Endothelial cell (in vitro differentiated cells): Measurements from ENCODE around the gene CTXND1. TPM values are rescaled to one million over a fixed set of nuclear protein-coding genes. Genes with fewer than 3 reads are reported as not detected.

Experiments
- DNase-seq: peaks from one replicate; pipeline ENCODE4 v3.0.0; 2021; ENCODE audit warnings: low spot score
- H3K27ac Mint-ChIP-seq: one replicate; pipeline ENCODE4 v1.8.0; 2021; ENCODE audit warnings: mixed read lengths, inconsistent platforms; ENCODE audit not compliant: unreplicated experiment
- H3K27me3 Mint-ChIP-seq: one replicate; pipeline ENCODE4 v1.8.0; 2021; ENCODE audit warnings: mild to moderate bottlenecking, moderate library complexity, mixed read lengths, inconsistent platforms; ENCODE audit not compliant: unreplicated experiment
- H3K36me3 Mint-ChIP-seq: one replicate; pipeline ENCODE4 v1.8.0; 2021; ENCODE audit warnings: mild to moderate bottlenecking, low read depth, mixed read lengths, inconsistent platforms; ENCODE audit not compliant: unreplicated experiment
- H3K4me1 Mint-ChIP-seq: one replicate; pipeline ENCODE4 v1.8.0; 2021; ENCODE audit warnings: mild to moderate bottlenecking, mixed read lengths, inconsistent platforms; ENCODE audit not compliant: unreplicated experiment
- H3K4me3 Mint-ChIP-seq: one replicate; pipeline ENCODE4 v1.8.0; 2021; ENCODE audit warnings: mild to moderate bottlenecking, mixed read lengths, inconsistent platforms; ENCODE audit not compliant: unreplicated experiment
- H3K9me3 Mint-ChIP-seq: one replicate; pipeline ENCODE4 v1.8.0; 2021; ENCODE audit warnings: mixed read lengths, inconsistent platforms; ENCODE audit not compliant: unreplicated experiment
- total RNA-seq: library from RNA; stranded (reverse); fragmentation: NEBNext Ultra II Directional; extraction: Animal tissue kit (Norgen Biotek cat#: 25700); gene quantifications from one replicate; pipeline ENCODE4 v1.2.1, GENCODE V29; 2021; ENCODE audit not compliant: unreplicated experiment
- TF ChIP-seq, protein P1 (sequence below): fragments of 200-600 bp; sonication (generic); IDR thresholded peaks from one replicate; pipeline ENCODE4 v1.5.0; 2021; ENCODE audit warnings: antibody characterized with exemption; ENCODE audit not compliant: unreplicated experiment

CTXND1 gene
- total RNA-seq, 1 donor from 2014 or later: 0.03 TPM

DNA sequence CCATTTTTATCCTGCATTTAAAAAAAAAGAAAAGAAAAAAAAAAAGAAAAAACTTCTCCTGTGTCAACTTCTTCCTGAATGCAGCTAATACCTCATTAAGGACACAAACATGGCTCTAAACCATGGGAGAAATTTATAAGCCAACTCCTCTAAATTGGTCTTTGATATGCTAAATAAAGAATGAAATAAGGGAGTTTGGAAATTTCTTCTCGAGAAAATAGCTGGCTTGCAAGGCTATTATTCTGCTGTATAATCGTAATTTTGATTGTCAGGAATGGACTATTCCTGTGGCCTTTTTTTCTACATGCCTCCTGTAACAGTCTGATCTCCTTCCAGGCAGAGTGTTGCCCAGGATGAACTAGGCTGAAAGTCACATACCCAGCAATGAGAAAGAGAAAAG lies 20.6 kb downstream of the CTXND1 start:
- no peak for DNase-seq
- no peaks in the 10 kb centered on the region for H3K4me1 Mint-ChIP-seq
- H3K4me3 Mint-ChIP-seq: no peak overlapping the region
- H3K27me3 Mint-ChIP-seq: no peaks in the 10 kb centered on the region
- no peaks in the 10 kb centered on the region for H3K36me3 Mint-ChIP-seq
- TF ChIP-seq, protein P1, sequence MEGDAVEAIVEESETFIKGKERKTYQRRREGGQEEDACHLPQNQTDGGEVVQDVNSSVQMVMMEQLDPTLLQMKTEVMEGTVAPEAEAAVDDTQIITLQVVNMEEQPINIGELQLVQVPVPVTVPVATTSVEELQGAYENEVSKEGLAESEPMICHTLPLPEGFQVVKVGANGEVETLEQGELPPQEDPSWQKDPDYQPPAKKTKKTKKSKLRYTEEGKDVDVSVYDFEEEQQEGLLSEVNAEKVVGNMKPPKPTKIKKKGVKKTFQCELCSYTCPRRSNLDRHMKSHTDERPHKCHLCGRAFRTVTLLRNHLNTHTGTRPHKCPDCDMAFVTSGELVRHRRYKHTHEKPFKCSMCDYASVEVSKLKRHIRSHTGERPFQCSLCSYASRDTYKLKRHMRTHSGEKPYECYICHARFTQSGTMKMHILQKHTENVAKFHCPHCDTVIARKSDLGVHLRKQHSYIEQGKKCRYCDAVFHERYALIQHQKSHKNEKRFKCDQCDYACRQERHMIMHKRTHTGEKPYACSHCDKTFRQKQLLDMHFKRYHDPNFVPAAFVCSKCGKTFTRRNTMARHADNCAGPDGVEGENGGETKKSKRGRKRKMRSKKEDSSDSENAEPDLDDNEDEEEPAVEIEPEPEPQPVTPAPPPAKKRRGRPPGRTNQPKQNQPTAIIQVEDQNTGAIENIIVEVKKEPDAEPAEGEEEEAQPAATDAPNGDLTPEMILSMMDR: no peak
- no peak overlapping the region for H3K27ac Mint-ChIP-seq
- H3K9me3 Mint-ChIP-seq: no peaks in the 10 kb centered on the region

DNA sequence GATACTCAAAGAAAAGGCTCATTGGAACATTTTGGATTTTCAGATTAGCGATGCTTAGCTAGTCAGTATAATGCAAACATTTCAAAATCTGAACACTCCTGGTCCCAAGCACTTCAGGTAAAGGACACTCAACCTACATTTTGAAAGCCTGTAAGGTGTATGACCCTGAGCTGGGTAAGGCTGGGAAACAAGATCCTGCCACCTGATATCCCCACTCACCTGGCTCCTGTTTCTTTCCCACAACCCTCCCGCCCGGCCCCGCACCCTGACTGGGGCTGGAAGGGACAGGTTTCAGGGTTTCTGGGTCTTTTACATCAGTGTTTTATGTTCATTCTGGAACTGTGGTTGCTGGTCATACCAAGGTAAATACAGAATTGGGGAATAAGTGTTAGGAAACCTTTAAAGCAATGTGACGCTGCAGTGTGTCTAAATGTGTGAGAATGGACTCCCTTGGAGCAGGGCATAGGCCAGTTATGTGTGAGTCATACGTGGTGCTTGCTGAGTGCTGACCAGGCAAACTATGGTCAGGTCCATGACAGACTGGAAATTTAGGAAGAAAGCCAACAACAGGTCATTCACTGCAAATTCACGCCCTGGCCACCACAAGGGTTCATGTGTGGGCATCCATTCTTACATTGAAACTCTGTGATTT lies 22.9 kb downstream of the CTXND1 start:
- H3K27ac Mint-ChIP-seq: no peak overlapping the region
- TF ChIP-seq, protein P1: no peak
- H3K4me1 Mint-ChIP-seq: no peaks in the 10 kb centered on the region
- DNase-seq: no peak
- no peak overlapping the region for H3K4me3 Mint-ChIP-seq
- no peaks in the 10 kb centered on the region for H3K9me3 Mint-ChIP-seq
- H3K36me3 Mint-ChIP-seq: no peaks in the 10 kb centered on the region
- H3K27me3 Mint-ChIP-seq: no peaks in the 10 kb centered on the region

DNA sequence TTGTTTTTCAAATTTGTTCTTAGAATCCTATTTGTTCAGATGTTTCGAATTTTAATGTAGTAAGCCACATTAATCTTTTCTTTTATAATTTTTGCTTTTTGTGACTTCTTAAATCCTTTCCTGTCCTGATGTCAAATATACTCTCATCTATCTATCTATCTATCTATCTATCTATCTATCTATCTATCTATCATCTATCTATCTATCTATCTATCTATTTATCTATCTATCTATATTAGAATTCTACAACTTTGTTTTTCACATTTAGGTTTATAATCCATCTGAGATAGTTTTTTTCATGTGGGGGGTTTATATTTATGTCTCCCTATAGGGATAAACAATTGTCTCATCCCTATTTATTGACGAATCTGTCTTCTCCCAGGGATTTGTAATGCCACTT lies 32.1 kb downstream of the CTXND1 start:
- DNase-seq: no peak
- Mint-ChIP-seq H3K36me3 (no peaks in the 10 kb centered on the region), H3K27ac (no peak overlapping the region), H3K4me3 (no peak overlapping the region), H3K27me3 (no peaks in the 10 kb centered on the region), H3K9me3 (no peaks in the 10 kb centered on the region), H3K4me1 (no peaks in the 10 kb centered on the region)
- TF ChIP-seq, protein P1: no peak

DNA sequence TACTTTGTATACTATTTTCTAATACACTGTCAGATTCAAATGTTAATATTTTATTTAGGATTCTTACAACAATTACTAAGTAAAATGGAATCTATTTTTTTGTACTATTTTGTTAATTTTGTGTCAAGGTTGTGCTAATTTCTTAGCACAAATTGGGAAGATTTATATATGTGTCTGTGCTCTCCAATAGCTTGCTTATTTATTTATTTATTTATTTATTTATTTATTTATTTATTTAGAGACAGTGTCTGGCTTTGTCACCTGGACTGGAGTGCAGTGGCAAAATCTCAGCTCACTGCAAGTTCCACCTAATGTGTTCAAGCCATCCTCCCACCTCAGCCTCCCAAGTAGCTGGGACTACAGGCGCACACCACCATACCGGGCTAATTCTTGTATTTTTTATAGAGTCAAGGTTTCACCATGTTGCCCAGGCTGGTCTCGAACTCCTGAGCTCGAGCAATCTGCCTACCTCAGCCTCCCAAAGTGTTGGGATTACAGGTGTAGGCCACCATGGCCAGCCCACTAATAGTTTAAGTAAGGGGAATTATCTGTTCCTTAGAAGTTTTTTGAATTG lies 34.6 kb downstream of the CTXND1 start:
- Mint-ChIP-seq H3K36me3 (no peaks in the 10 kb centered on the region), H3K4me3 (no peak overlapping the region), H3K27me3 (no peaks in the 10 kb centered on the region), H3K27ac (no peak overlapping the region), H3K9me3 (no peaks in the 10 kb centered on the region), H3K4me1 (no peaks in the 10 kb centered on the region)
- DNase-seq: no peak
- TF ChIP-seq, protein P1: no peak

DNA sequence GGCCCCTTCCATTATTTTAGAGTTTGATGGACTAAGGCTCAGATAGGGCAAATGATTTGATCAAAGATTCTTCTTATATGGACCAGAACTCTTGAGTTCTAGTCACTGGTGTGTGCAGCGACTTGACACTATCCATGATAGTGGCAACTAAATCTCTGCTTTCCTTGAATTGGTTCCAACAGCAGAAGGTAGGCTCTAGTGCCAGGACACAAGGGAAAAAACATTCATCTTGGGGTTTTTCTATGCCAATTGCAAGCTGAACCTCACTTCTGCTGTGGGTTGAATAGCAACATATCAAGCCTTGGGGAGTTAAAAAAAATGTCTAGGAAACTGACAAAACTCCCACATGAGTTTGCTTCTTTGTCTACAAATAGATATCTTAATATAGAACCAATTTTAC lies 35.1 kb downstream of the CTXND1 start:
- Mint-ChIP-seq H3K27ac (no peak overlapping the region), H3K9me3 (no peaks in the 10 kb centered on the region), H3K4me3 (no peak overlapping the region), H3K27me3 (no peaks in the 10 kb centered on the region), H3K36me3 (no peaks in the 10 kb centered on the region), H3K4me1 (no peaks in the 10 kb centered on the region)
- DNase-seq: no peak
- TF ChIP-seq, protein P1: no peak
